K562 (cell line): Measurements from ENCODE around the gene POLR1C. TPM values are rescaled to one million over a fixed set of nuclear protein-coding genes. Genes with fewer than 3 reads are reported as not detected.

Experiments
- CREBBP ChIP-seq: IDR thresholded peaks from one replicate; pipeline ENCODE4 v1.6.1; 2012; ENCODE audit warnings: low read depth, mild to moderate bottlenecking, control low read depth, inconsistent platforms, low read length
- HDAC3 ChIP-seq: fragments of 450-650 bp; IDR thresholded peaks from 2 replicates; pipeline ENCODE4 v1.6.1; 2018; ENCODE audit warnings: borderline replicate concordance, mild to moderate bottlenecking, moderate library complexity; ENCODE audit not compliant: partially characterized antibody
- HDGF ChIP-seq: fragments of 450-650 bp; IDR thresholded peaks from 2 replicates; pipeline ENCODE4 v1.6.1; 2016
- HMG20B ChIP-seq: fragments of 250-450 bp; sonication (Bioruptor Pico); IDR thresholded peaks from 2 replicates; pipeline ENCODE4 v1.5.0; 2021; ENCODE audit warnings: mild to moderate bottlenecking
- MBD2 ChIP-seq: sonication (generic); IDR thresholded peaks from 2 replicates; pipeline ENCODE4 v1.6.1; 2016; ENCODE audit warnings: low read depth, borderline replicate concordance
- NFATC3 ChIP-seq: fragments of 450-650 bp; IDR thresholded peaks from 2 replicates; pipeline ENCODE4 v1.6.1; 2017; ENCODE audit warnings: mild to moderate bottlenecking
- NFYB ChIP-seq: IDR thresholded peaks from 2 replicates; pipeline ENCODE4 v1.6.1; 2011; ENCODE audit warnings: mild to moderate bottlenecking, moderate library complexity; ENCODE audit not compliant: insufficient read length; ENCODE audit errors: extremely low read depth
- PCBP1 ChIP-seq: fragments of 200-400 bp; formaldehyde crosslinking; IDR thresholded peaks from 2 replicates; pipeline ENCODE4 v1.6.1; 2018; ENCODE audit warnings: mild to moderate bottlenecking, low read depth, low read length; ENCODE audit not compliant: poor library complexity, severe bottlenecking
- PHF20 ChIP-seq: fragments of 450-650 bp; IDR thresholded peaks from 2 replicates; pipeline ENCODE4 v1.6.1; 2018; ENCODE audit not compliant: partially characterized antibody
- SETDB1 ChIP-seq: IDR thresholded peaks from one replicate; pipeline ENCODE4 v1.6.1; 2012; ENCODE audit warnings: low read length, control low read depth, inconsistent platforms
- SRF ChIP-seq, 2 experiments: fragments of 250-450, 450-650 bp in 1 of 2; sonication (Bioruptor Pico) in 1 of 2; sonication (generic) in 1 of 2; formaldehyde crosslinking; IDR thresholded peaks; 2 replicates each; pipeline versions ENCODE4 v1.5.0 to v1.5.1; 2020 to 2022; ENCODE audit warnings: mild to moderate bottlenecking in 1 of 2, missing genetic modification reagents in 1 of 2
- SRSF9 ChIP-seq: fragments of 200-400 bp; formaldehyde crosslinking; IDR thresholded peaks from 2 replicates; pipeline ENCODE4 v1.6.1; 2017; ENCODE audit warnings: low read depth, low read length, borderline replicate concordance
- STAT5B ChIP-seq: fragments of 250-450 bp; sonication (Bioruptor Pico); IDR thresholded peaks from 2 replicates; pipeline ENCODE4 v1.8.0; 2021; ENCODE audit warnings: mild to moderate bottlenecking, inconsistent platforms
- ZBTB8A ChIP-seq: fragments of 450-650 bp; IDR thresholded peaks from 2 replicates; pipeline ENCODE4 v1.6.1; 2018; ENCODE audit warnings: mild to moderate bottlenecking, moderate library complexity; ENCODE audit not compliant: partially characterized antibody
- ZC3H11A ChIP-seq: IDR thresholded peaks from 2 replicates; pipeline ENCODE4 v1.6.1; 2012; ENCODE audit warnings: low read depth, low read length, improper control_type of control experiment
- ZNF347 ChIP-seq: fragments of 450-650 bp; formaldehyde crosslinking; IDR thresholded peaks from 2 replicates; pipeline ENCODE4 v1.4.0; 2020; ENCODE audit warnings: low read depth, mild to moderate bottlenecking, moderate library complexity
- polyA plus RNA-seq, 8 experiments: library from polyadenylated mRNA; depleted of rRNA in 4 of 8; stranded (reverse) in 5 of 8; unstranded in 3 of 8; fragments of >200 nt; fragmentation: Nextera tagmentation in 2 of 8; fragmentation: Illumina TruSeq in 1 of 8; extraction: Ambion mirVana in 2 of 8; extraction: Trizol in 1 of 8; gene quantifications; 2 replicates each; pipeline versions ENCODE4 v1.2.1 to v1.2.3, GENCODE V29; 2011 to 2014; ENCODE audit warnings: inconsistent platforms in 1 of 8, missing spikeins in 1 of 8
- total RNA-seq, 7 experiments: library from RNA; depleted of rRNA in 6 of 7; stranded (reverse); fragments of >200 nt in 6 of 7; fragmentation: Illumina TruSeq in 2 of 7; extraction: Trizol in 2 of 7; gene quantifications; 2 replicates each; pipeline versions ENCODE4 v1.2.1 to v1.2.3, GENCODE V29; 2011 to 2021; ENCODE audit warnings: low replicate concordance in 1 of 7
- TF ChIP-seq, protein P1 (sequence below): fragments of 200-400 bp; formaldehyde crosslinking; IDR thresholded peaks from 2 replicates; pipeline ENCODE4 v1.6.1; 2017; ENCODE audit warnings: mild to moderate bottlenecking, low read depth, low read length, moderate library complexity
- TF ChIP-seq, protein P2 (sequence below): IDR thresholded peaks from 2 replicates; pipeline ENCODE4 v1.6.1; 2016; ENCODE audit warnings: missing genetic modification characterization, missing compliant biosample characterization
- TF ChIP-seq, protein P3 (sequence below): fragments of 450-650 bp; IDR thresholded peaks from 2 replicates; pipeline ENCODE4 v1.6.1; 2018; ENCODE audit warnings: mild to moderate bottlenecking, low read depth; ENCODE audit not compliant: partially characterized antibody
- TF ChIP-seq, protein P4 (sequence below): sonication (generic); formaldehyde crosslinking; IDR thresholded peaks from 2 replicates; pipeline ENCODE4 v1.8.1; 2023; ENCODE audit warnings: mild to moderate bottlenecking, missing genetic modification reagents

POLR1C gene
- total and polyA plus RNA-seq, 9 of the 15 experiments (the other 6 are each of a cell fraction or from before 2014, with no cell fraction given), result 83.5 to 429 (median 120) TPM

DNA sequence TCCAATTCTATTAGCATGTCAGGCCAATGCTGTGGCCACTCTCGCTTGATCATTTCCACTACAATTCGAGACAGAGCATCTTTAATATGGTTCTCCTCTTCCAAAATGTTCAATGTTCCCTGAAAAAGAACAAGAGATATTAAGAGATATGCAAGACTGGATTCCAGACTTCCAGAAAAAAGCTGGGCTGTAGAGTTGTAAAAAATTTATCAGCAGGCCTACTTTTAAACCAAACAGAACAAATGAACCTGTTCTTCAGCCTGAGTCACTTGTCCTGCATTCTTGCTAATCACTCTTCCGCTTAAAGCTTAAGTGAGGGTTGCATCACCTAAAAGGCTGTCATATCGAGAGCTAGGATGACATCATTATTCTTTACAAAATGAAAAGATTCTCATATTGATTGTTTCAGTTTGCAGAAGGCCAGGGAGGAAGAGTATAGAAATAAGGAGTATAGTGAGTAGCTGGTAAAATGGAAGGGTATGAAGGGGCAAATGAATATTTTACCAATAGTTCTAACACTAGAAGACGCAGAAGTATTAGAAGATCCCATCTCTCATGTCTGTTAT is 54.1 kb downstream of the POLR1C start (continued):
- no peak for TF ChIP-seq STAT5B (CRISPR knock-in tag)
- no peak for TF ChIP-seq SRSF9
- no peak for TF ChIP-seq ZC3H11A
- TF ChIP-seq NFYB, result no peak
- no peak for TF ChIP-seq HDGF
- TF ChIP-seq MBD2, result no peak
- TF ChIP-seq ZNF347 (CRISPR knock-in tag), result no peak
- TF ChIP-seq ZBTB8A, result no peak
- TF ChIP-seq CREBBP, result no peak
- peak in 1 of 2 experiments; percentile 76; a peak in 1 of 4 replicates for TF ChIP-seq SRF (CRISPR knock-in tag; IDR thresholded peaks at IDR 0.05)
- 0 out of 2 replicates have a peak, but pooled peaks have one; percentile 43 for TF ChIP-seq HMG20B (CRISPR knock-in tag)
- TF ChIP-seq NFATC3, result no peak; the same call in 1 of the 2 replicates
- TF ChIP-seq, protein P1, sequence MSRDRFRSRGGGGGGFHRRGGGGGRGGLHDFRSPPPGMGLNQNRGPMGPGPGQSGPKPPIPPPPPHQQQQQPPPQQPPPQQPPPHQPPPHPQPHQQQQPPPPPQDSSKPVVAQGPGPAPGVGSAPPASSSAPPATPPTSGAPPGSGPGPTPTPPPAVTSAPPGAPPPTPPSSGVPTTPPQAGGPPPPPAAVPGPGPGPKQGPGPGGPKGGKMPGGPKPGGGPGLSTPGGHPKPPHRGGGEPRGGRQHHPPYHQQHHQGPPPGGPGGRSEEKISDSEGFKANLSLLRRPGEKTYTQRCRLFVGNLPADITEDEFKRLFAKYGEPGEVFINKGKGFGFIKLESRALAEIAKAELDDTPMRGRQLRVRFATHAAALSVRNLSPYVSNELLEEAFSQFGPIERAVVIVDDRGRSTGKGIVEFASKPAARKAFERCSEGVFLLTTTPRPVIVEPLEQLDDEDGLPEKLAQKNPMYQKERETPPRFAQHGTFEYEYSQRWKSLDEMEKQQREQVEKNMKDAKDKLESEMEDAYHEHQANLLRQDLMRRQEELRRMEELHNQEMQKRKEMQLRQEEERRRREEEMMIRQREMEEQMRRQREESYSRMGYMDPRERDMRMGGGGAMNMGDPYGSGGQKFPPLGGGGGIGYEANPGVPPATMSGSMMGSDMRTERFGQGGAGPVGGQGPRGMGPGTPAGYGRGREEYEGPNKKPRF, result no peak
- TF ChIP-seq PHF20, result no peak
- TF ChIP-seq, protein P2, sequence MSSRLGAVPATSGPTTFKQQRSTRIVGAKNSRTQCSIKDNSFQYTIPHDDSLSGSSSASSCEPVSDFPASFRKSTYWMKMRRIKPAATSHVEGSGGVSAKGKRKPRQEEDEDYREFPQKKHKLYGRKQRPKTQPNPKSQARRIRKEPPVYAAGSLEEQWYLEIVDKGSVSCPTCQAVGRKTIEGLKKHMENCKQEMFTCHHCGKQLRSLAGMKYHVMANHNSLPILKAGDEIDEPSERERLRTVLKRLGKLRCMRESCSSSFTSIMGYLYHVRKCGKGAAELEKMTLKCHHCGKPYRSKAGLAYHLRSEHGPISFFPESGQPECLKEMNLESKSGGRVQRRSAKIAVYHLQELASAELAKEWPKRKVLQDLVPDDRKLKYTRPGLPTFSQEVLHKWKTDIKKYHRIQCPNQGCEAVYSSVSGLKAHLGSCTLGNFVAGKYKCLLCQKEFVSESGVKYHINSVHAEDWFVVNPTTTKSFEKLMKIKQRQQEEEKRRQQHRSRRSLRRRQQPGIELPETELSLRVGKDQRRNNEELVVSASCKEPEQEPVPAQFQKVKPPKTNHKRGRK (tag), result no peak
- TF ChIP-seq SETDB1, result no peak
- no peak for TF ChIP-seq PCBP1
- TF ChIP-seq, protein P3, sequence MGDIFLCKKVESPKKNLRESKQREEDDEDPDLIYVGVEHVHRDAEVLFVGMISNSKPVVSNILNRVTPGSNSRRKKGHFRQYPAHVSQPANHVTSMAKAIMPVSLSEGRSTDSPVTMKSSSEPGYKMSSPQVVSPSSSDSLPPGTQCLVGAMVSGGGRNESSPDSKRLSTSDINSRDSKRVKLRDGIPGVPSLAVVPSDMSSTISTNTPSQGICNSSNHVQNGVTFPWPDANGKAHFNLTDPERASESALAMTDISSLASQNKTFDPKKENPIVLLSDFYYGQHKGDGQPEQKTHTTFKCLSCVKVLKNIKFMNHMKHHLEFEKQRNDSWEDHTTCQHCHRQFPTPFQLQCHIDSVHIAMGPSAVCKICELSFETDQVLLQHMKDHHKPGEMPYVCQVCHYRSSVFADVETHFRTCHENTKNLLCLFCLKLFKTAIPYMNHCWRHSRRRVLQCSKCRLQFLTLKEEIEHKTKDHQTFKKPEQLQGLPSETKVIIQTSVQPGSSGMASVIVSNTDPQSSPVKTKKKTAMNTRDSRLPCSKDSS, result no peak
- TF ChIP-seq, protein P4, sequence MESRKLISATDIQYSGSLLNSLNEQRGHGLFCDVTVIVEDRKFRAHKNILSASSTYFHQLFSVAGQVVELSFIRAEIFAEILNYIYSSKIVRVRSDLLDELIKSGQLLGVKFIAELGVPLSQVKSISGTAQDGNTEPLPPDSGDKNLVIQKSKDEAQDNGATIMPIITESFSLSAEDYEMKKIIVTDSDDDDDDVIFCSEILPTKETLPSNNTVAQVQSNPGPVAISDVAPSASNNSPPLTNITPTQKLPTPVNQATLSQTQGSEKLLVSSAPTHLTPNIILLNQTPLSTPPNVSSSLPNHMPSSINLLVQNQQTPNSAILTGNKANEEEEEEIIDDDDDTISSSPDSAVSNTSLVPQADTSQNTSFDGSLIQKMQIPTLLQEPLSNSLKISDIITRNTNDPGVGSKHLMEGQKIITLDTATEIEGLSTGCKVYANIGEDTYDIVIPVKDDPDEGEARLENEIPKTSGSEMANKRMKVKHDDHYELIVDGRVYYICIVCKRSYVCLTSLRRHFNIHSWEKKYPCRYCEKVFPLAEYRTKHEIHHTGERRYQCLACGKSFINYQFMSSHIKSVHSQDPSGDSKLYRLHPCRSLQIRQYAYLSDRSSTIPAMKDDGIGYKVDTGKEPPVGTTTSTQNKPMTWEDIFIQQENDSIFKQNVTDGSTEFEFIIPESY, result peak; percentile 47; the same call in 1 of the 2 replicates
- TF ChIP-seq HDAC3, result peak; percentile 41
